Kidney epithelial cell (primary cell): ENCODE results near the gene GNAI2. TPM values are rescaled to one million over a fixed set of nuclear protein-coding genes. Genes with fewer than 3 reads are reported as not detected.
A peak's percentile ranks its signal among the peaks of the same experiment; 100 is the strongest.

Experiments
- DNase-seq: peaks from one replicate; pipeline ENCODE4 v3.0.0-alpha.2; 2010; ENCODE audit warnings: low read depth
- H3K27me3 ChIP-seq: 2 replicates; pipeline ENCODE4 v1.6.0; 2011; ENCODE audit warnings: low read length; ENCODE audit not compliant: control insufficient read depth, insufficient read depth
- H3K36me3 ChIP-seq: 2 replicates; pipeline ENCODE4 v1.5.1; 2011; ENCODE audit warnings: low read length; ENCODE audit not compliant: control insufficient read depth, insufficient read depth
- H3K4me3 ChIP-seq: 2 replicates; pipeline ENCODE4 v1.5.1; 2011; ENCODE audit warnings: low read depth, mild to moderate bottlenecking, control low read depth, low read length
- CTCF ChIP-seq: IDR thresholded peaks from 2 replicates; pipeline ENCODE4 v1.5.1; 2011; ENCODE audit warnings: mild to moderate bottlenecking, moderate library complexity, low read length, control low read depth, inconsistent platforms; ENCODE audit not compliant: insufficient read depth, poor library complexity, severe bottlenecking
- total RNA-seq: library from RNA; depleted of rRNA; stranded (reverse); fragments of >200 nt; gene quantifications from 2 replicates; pipeline ENCODE4 v1.2.3, GENCODE V29; 2015

GNAI2 gene
- total RNA-seq, 1 donor from 2014 or later: 208 TPM

GRCh38 chr3:50298836-50299637 lies 63.0 kb downstream of the GNAI2 start, which contains the start of the genes HYAL3 and NAA80:
TSS of gene HYAL3 (minus strand) at chr3:50299405. CDS start at chr3:50295602, 3,803 bp downstream.
TSS of gene NAA80 (minus strand) at chr3:50299405. CDS start at chr3:50297463, 1,942 bp downstream.
- no peak for TF ChIP-seq CTCF
- DNase-seq: peak; percentile 89
- no peaks in the 10 kb centered on the region for H3K36me3 ChIP-seq
- H3K27me3 ChIP-seq: no peaks in the 10 kb centered on the region
- H3K4me3 ChIP-seq: peak within 1 kb of the TSS; percentile 94

DNA sequence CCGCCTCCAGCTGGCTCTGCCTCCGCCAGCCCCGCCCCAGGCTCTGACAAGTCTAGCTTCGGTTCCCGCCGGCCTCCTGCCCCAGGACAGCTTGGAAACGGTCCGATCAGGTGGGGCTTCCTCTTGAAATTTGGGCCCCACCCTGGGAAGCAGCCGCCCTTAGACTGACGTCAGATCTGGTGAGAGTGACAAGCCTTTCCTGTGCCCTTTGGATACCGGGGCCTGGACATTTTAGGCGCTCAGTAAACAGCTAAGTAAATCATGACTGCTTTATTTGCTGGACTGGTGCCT lies 63.6 kb downstream of the GNAI2 start:
- H3K27me3 ChIP-seq: no peaks in the 10 kb centered on the region
- peak overlapping the region; percentile 41 for H3K4me3 ChIP-seq
- no peaks in the 10 kb centered on the region for H3K36me3 ChIP-seq
- no peak for TF ChIP-seq CTCF
- no peak for DNase-seq

- Histone ChIP-seq H3K4me3 (peak overlapping the region; percentile 41), H3K27me3 (no peaks in the 10 kb centered on the region), H3K36me3 (no peaks in the 10 kb centered on the region)
- DNase-seq: no peak
- TF ChIP-seq CTCF: no peak
These were observed 64.1 kb downstream of the GNAI2 start for GRCh38 chr3:50299929-50300680.

DNA sequence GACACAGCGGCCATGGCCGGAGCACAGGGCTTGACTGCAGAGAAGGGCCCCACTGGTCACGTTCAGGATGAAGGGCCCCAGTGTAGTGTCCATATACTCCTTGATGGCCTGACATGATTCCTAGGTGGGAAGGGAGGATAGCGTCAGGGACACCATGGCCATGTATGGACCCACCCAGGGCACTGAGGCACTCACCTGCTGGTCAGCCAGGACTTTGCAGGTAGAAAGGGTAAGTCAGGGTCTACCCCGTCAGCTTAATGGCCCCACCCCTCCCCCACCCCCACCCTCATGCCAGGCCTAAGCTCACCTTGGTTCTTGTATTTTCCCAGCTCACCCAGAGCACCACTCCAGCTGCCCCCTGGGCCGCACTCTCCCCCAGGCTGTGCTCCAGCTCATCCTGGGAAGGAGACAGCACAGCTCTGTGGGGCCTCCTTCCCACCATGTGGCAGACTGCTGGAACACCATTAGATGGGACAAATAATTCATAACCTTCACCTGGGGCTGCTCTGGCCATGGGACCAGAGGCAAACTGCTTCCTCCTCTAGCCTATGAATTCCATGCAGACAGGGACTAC lies 64.8 kb downstream of the GNAI2 start:
- no peaks in the 10 kb centered on the region for H3K36me3 ChIP-seq
- no peak for TF ChIP-seq CTCF
- H3K27me3 ChIP-seq: no peaks in the 10 kb centered on the region
- H3K4me3 ChIP-seq: no peak overlapping the region
- no peak for DNase-seq

GRCh38 chr3:50302095-50303012 lies 66.3 kb downstream of the GNAI2 start:
- DNase-seq: no peak
- H3K4me3 ChIP-seq: no peak overlapping the region

More at GRCh38 chr3:50302095-50303012, 66.3 kb downstream of the GNAI2 start:
- Histone ChIP-seq H3K27me3 (no peaks in the 10 kb centered on the region), H3K36me3 (no peaks in the 10 kb centered on the region)
- no peak for TF ChIP-seq CTCF
